SK-N-MC (cell line): ENCODE measurements around the gene MINK1.

Experiments used
- DNase-seq: peaks from one replicate; pipeline ENCODE4 v3.0.0-alpha.2; 2011; ENCODE audit warnings: low read depth, low spot score
- H3K27ac ChIP-seq: fragments of 200-600 bp; sonication (generic); 2 replicates; pipeline ENCODE4 v1.5.1; 2016; ENCODE audit warnings: mixed run types
- H3K36me3 ChIP-seq: fragments of 200-600 bp; sonication (generic); 2 replicates; pipeline ENCODE4 v1.6.1; 2017; ENCODE audit warnings: antibody characterized with exemption, low read length, mixed read lengths; ENCODE audit not compliant: insufficient read depth
- H3K4me3 ChIP-seq: fragments of 200-600 bp; sonication (generic); 2 replicates; pipeline ENCODE4 v1.5.1; 2016
- H3K9ac ChIP-seq: fragments of 200-600 bp; sonication (generic); 2 replicates; pipeline ENCODE4 v1.8.0; 2017; ENCODE audit warnings: mixed run types, mixed read lengths; ENCODE audit not compliant: insufficient read length
- H3K9me3 ChIP-seq: fragments of 200-600 bp; sonication (generic); 2 replicates; pipeline ENCODE4 v1.6.1; 2017; ENCODE audit warnings: low read depth, mild to moderate bottlenecking, antibody characterized with exemption, low read length, moderate library complexity, mixed read lengths
- EZH2 ChIP-seq: fragments of 200-600 bp; sonication (generic); IDR thresholded peaks from one replicate; pipeline ENCODE4 v1.6.1; 2017; ENCODE audit warnings: antibody characterized with exemption
- FOXP2 ChIP-seq: optimal IDR thresholded peaks from 2 replicates; pipeline ENCODE3; 2011; ENCODE audit warnings: mild to moderate bottlenecking, moderate library complexity; ENCODE audit not compliant: insufficient read depth; ENCODE audit errors: extremely low read length, control extremely low read depth
- POLR2AphosphoS5 ChIP-seq: IDR thresholded peaks from 2 replicates; pipeline ENCODE4 v1.6.1; 2012; ENCODE audit warnings: mild to moderate bottlenecking, low read depth, low read length, borderline replicate concordance

MINK1 gene

GRCh38 chr17:4870855-4871254, 37.7 kb downstream of the MINK1 start:
- TF ChIP-seq EZH2 = no peak
- no peak for DNase-seq
- Histone ChIP-seq H3K27ac (no peak overlapping the region), H3K9ac (no peak overlapping the region), H3K4me3 (no peak overlapping the region), H3K9me3 (no peaks in the 10 kb centered on the region), H3K36me3 (no peaks in the 10 kb centered on the region)

- Histone ChIP-seq H3K9ac (no peak overlapping the region), H3K27ac (no peak overlapping the region)
These were observed 39.6 kb downstream of the MINK1 start for GRCh38 chr17:4872786-4873185.

GRCh38 chr17:4877089-4877488, 43.9 kb downstream of the MINK1 start:
- no peak overlapping the region for H3K4me3 ChIP-seq
- H3K9me3 ChIP-seq = no peaks in the 10 kb centered on the region
- no peaks in the 10 kb centered on the region; the same call in 1 of the 2 replicates for H3K36me3 ChIP-seq
- H3K27ac ChIP-seq = no peak overlapping the region
- no peak for DNase-seq
- no peak overlapping the region for H3K9ac ChIP-seq
- TF ChIP-seq POLR2AphosphoS5 (no peak), EZH2 (no peak), FOXP2 (no peak)

More at GRCh38 chr17:4872786-4873185, 39.6 kb downstream of the MINK1 start:
- H3K4me3 ChIP-seq = no peak overlapping the region
- no peaks in the 10 kb centered on the region for H3K9me3 ChIP-seq
- H3K36me3 ChIP-seq = no peaks in the 10 kb centered on the region
- TF ChIP-seq FOXP2 = no peak
- no peak for TF ChIP-seq POLR2AphosphoS5
- no peak for TF ChIP-seq EZH2
- DNase-seq = no peak

GRCh38 chr17:4879601-4880000, 46.5 kb downstream of the MINK1 start:
- no peak overlapping the region for H3K9ac ChIP-seq
- H3K4me3 ChIP-seq = no peak overlapping the region
- H3K27ac ChIP-seq = no peak overlapping the region
- no peak for DNase-seq
- H3K36me3 ChIP-seq = peaks cover 4% of the 10 kb centered on the region; the same call in 1 of the 2 replicates
- no peaks in the 10 kb centered on the region for H3K9me3 ChIP-seq
- TF ChIP-seq EZH2 (no peak), FOXP2 (no peak), POLR2AphosphoS5 (no peak)

- H3K9ac ChIP-seq = no peak overlapping the region
- H3K27ac ChIP-seq = no peak overlapping the region
- DNase-seq = no peak
- no peaks in the 10 kb centered on the region for H3K9me3 ChIP-seq
- H3K36me3 ChIP-seq = peaks cover 9% of the 10 kb centered on the region; the same call in 1 of the 2 replicates
- H3K4me3 ChIP-seq = no peak overlapping the region
- no peak for TF ChIP-seq FOXP2
- no peak for TF ChIP-seq POLR2AphosphoS5
- TF ChIP-seq EZH2 = no peak
These were observed 47.7 kb downstream of the MINK1 start for GRCh38 chr17:4880857-4881256.

- Histone ChIP-seq H3K4me3 (no peak overlapping the region), H3K9ac (no peak overlapping the region), H3K9me3 (no peaks in the 10 kb centered on the region), H3K27ac (no peak overlapping the region), H3K36me3 (peaks cover 20% of the 10 kb centered on the region; the same call in 1 of the 2 replicates)
- no peak for DNase-seq
- TF ChIP-seq FOXP2 (no peak), EZH2 (no peak), POLR2AphosphoS5 (no peak)
These were observed 48.8 kb downstream of the MINK1 start for GRCh38 chr17:4881761-4882555.

- TF ChIP-seq POLR2AphosphoS5 = no peak
- TF ChIP-seq EZH2 = no peak
- H3K4me3 ChIP-seq = no peak overlapping the region
- no peak overlapping the region for H3K27ac ChIP-seq
- no peaks in the 10 kb centered on the region for H3K9me3 ChIP-seq
- no peak for DNase-seq
- no peak overlapping the region for H3K9ac ChIP-seq
- H3K36me3 ChIP-seq = peaks cover 27% of the 10 kb centered on the region; the same call in 1 of the 2 replicates
These were observed 51.3 kb downstream of the MINK1 start for GRCh38 chr17:4884489-4884888.

- Histone ChIP-seq H3K9ac (no peak overlapping the region), H3K9me3 (no peaks in the 10 kb centered on the region), H3K4me3 (no peak overlapping the region), H3K36me3 (peaks cover 37% of the 10 kb centered on the region; the same call in 1 of the 2 replicates), H3K27ac (no peak overlapping the region)
- TF ChIP-seq FOXP2 (no peak), POLR2AphosphoS5 (no peak), EZH2 (no peak)
- no peak for DNase-seq
These were observed 53.7 kb downstream of the MINK1 start for GRCh38 chr17:4886830-4887229.

GRCh38 chr17:4887581-4887980, 54.4 kb downstream of the MINK1 start:
- Histone ChIP-seq H3K9ac (no peak overlapping the region), H3K9me3 (no peaks in the 10 kb centered on the region), H3K27ac (no peak overlapping the region), H3K4me3 (no peak overlapping the region), H3K36me3 (peaks cover 37% of the 10 kb centered on the region; the same call in 1 of the 2 replicates)
- no peak for DNase-seq
- no peak for TF ChIP-seq EZH2
- TF ChIP-seq POLR2AphosphoS5 = no peak
- TF ChIP-seq FOXP2 = no peak
